GM04503 (cell line): Measurements from ENCODE around the gene PSPN.
A peak's percentile ranks its signal among the peaks of the same experiment; 100 is the strongest.
"Not testable (repeated sequence)": the region's sequence is repeated elsewhere in the genome, so short reads cannot be mapped to it uniquely, and the experiment has no call there.

Experiments
- DNase-seq: peaks from one replicate; pipeline ENCODE4 v3.0.0-alpha.2; 2012; ENCODE audit warnings: low read depth

PSPN gene

GRCh38 chr19:6373096-6373812, 2.5 kb downstream of the PSPN start:
- peak; percentile 74 for DNase-seq

GRCh38 chr19:6372594-6373095, 3.1 kb downstream of the PSPN start, which contains the start of gene ALKBH7:
Gene ALKBH7, plus strand, starts transcription at chr19:6372794. Its CDS starts 27 bp downstream, at chr19:6372821.
- DNase-seq = peak; percentile 97

- no peak for DNase-seq
Measured at GRCh38 chr19:6364353-6364752, 11.4 kb downstream of the PSPN start.

GRCh38 chr19:6362351-6362801, 13.4 kb downstream of the PSPN start:
- no peak for DNase-seq

- no peak for DNase-seq
Measured at GRCh38 chr19:6362027-6362350, 13.7 kb downstream of the PSPN start.

- not testable (repeated sequence) for DNase-seq
Measured at GRCh38 chr19:6360857-6361216, 14.9 kb downstream of the PSPN start.

- DNase-seq = not testable (repeated sequence)
Measured at GRCh38 chr19:6360445-6360844, 15.3 kb downstream of the PSPN start.

- DNase-seq = no peak
Measured at GRCh38 chr19:6359568-6360341, 16.0 kb downstream of the PSPN start.

GRCh38 chr19:6358003-6358402, 17.7 kb downstream of the PSPN start:
- DNase-seq = no peak

- DNase-seq = no peak
Measured at GRCh38 chr19:6357174-6357573, 18.6 kb downstream of the PSPN start.

GRCh38 chr19:6355321-6356040, 20.3 kb downstream of the PSPN start:
- DNase-seq = not testable (repeated sequence)

GRCh38 chr19:6354098-6354674, 21.5 kb downstream of the PSPN start:
- DNase-seq = no peak

- no peak for DNase-seq
Measured at GRCh38 chr19:6352381-6353165, 23.2 kb downstream of the PSPN start.

- no peak for DNase-seq
Measured at GRCh38 chr19:6350688-6351087, 25.0 kb downstream of the PSPN start.

- DNase-seq = not testable (repeated sequence)
Measured at GRCh38 chr19:6349271-6349670, 26.5 kb downstream of the PSPN start.

GRCh38 chr19:6343462-6343861, 32.3 kb downstream of the PSPN start:
- DNase-seq = no peak

GRCh38 chr19:6340493-6341201, 35.1 kb downstream of the PSPN start:
- no peak for DNase-seq

GRCh38 chr19:6334490-6335285, 41.0 kb downstream of the PSPN start:
- DNase-seq = no peak

- DNase-seq = no peak
Measured at GRCh38 chr19:6333439-6333838, 42.3 kb downstream of the PSPN start, which contains the start of gene ACER1. Gene ACER1, minus strand, starts transcription at chr19:6333612. Its CDS starts 61 bp downstream, at chr19:6333551.

- DNase-seq = no peak
Measured at GRCh38 chr19:6326815-6327214, 48.9 kb downstream of the PSPN start.
